ENCODE data around the gene FAM8A1. TPM values are rescaled to one million over a fixed set of nuclear protein-coding genes. Genes with fewer than 3 reads are reported as not detected.
A peak's percentile ranks its signal among the peaks of the same experiment; 100 is the strongest.

Gene FAM8A1
- total and polyA plus RNA-seq, 2 donors (not counting 3 experiments of a cell fraction or from before 2014, with no cell fraction given), result 4.8 to 11.3 TPM

DNA sequence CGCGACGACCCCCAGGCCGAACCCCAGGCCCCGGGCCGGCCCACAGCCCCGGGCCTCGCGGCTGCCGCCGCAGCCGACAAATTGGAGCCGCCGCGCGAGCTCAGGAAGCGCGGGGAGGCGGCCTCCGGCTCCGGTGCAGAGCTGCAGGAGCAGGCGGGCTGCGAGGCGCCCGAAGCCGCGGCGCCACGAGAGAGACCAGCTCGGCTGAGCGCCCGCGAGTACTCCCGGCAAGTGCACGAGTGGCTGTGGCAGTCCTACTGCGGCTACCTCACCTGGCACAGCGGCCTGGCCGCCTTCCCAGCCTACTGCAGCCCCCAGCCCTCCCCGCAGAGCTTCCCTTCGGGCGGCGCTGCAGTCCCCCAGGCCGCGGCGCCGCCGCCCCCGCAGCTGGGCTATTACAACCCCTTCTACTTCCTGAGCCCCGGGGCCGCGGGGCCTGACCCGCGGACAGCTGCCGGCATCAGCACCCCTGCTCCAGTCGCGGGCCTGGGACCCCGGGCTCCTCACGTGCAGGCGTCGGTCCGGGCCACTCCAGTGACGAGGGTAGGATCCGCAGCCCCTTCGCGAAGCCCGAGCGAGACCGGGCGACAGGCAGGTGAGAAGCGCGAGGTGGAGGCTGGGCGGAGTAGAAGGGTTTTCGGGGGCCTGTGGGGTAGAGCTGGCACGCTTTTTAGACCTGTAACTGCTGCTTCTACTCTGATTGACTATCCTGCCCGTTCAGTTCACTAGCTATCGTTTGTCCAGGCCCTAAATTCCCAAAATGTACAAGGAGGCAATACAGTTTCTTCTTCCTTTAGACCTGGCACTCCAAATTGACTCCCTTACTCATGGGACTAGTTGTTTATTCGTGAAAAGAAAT is 654 bp downstream of the FAM8A1 start:
- H3K4me2 ChIP-seq (ENCODE audit: insufficient read depth, low read length), result peak overlapping the region; percentile 66
- no peaks in the 10 kb centered on the region for H3K79me2 ChIP-seq (ENCODE audit: control insufficient read depth, insufficient read depth, low read length)
- H3K9ac ChIP-seq (replicated peaks; ENCODE audit: extremely low read depth, insufficient read depth, low read length), result peak overlapping the region; percentile 83
- H3K4me3 ChIP-seq (replicated peaks in 1 of 3; ENCODE audit: insufficient read depth in 1 of 3, low read depth in 1 of 3, low read length in 3 of 3), result peak overlapping the region; percentile 42 to 94 (median 91)
- no TSS peak for BruUV-seq (replicated peaks)
- dilution Hi-C loops (cut with MboI; ENCODE audit: extremely low pct_ligation_motif_present, low sequenced_read_pairs) (no loop called here), intact Hi-C loops (cut with micrococcal nuclease) (loop anchor here (1.0 to 5.0 kb wide), 2 partner anchors 106 to 202 kb away; partner anchors contain the start of gene NUP153)
- H3K27ac ChIP-seq (ENCODE audit: insufficient read depth, low read depth, low read length), result peak overlapping the region; percentile 84
- no peaks in the 10 kb centered on the region for H3K27me3 ChIP-seq (ENCODE audit: control insufficient read depth in 2 of 2, insufficient read depth in 2 of 2, low read length in 2 of 2)
- FAIRE-seq (no peak), DNase-seq (ENCODE audit: low read depth, low spot score) (peak; percentile 44)
- CTCF ChIA-PET, result interaction anchor here (0.6 to 1.9 kb wide), 7 partner anchors 11 to 396 kb away, joined by 3 to 17 read pairs (median 4); no protein-coding TSS in a partner anchor
- H3K4me1 ChIP-seq (ENCODE audit: control insufficient read depth, extremely low read depth, insufficient read depth, low read length), result peaks cover 5% of the 10 kb centered on the region
- no peaks in the 10 kb centered on the region for H3K9me3 ChIP-seq (replicated peaks; ENCODE audit: control insufficient read depth, insufficient read depth, low read length)
- no peaks in the 10 kb centered on the region for H3K9me1 ChIP-seq (replicated peaks; ENCODE audit: control insufficient read depth, extremely low read depth, insufficient read depth, low read length)
- TF ChIP-seq MYC (IDR thresholded peaks at IDR 0.05; ENCODE audit: low read depth, low read length) (no peak), JUN (IDR thresholded peaks at IDR 0.05; ENCODE audit: borderline replicate concordance, insufficient read depth, insufficient read length, low read depth) (no peak), POLR2AphosphoS5 (IDR thresholded peaks at IDR 0.05; ENCODE audit: insufficient read depth, low read depth, low read length) (no peak), GATA2 (IDR thresholded peaks at IDR 0.05; ENCODE audit: insufficient read depth, insufficient read length, low read depth, low read length) (no peak), POLR2A (IDR thresholded peaks at IDR 0.05; ENCODE audit: low read depth, low read length) (no peak), EZH2 (IDR thresholded peaks at IDR 0.05; ENCODE audit: borderline replicate concordance, low read depth, low read length, severe bottlenecking) (no peak), FOS (IDR thresholded peaks at IDR 0.05; ENCODE audit: borderline replicate concordance, insufficient read depth, low read length) (no peak)
- TF ChIP-seq, protein P1, sequence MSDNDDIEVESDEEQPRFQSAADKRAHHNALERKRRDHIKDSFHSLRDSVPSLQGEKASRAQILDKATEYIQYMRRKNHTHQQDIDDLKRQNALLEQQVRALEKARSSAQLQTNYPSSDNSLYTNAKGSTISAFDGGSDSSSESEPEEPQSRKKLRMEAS (IDR thresholded peaks at IDR 0.05; ENCODE audit: insufficient read depth, insufficient read length), result no peak
- TF ChIP-seq, protein P2, sequence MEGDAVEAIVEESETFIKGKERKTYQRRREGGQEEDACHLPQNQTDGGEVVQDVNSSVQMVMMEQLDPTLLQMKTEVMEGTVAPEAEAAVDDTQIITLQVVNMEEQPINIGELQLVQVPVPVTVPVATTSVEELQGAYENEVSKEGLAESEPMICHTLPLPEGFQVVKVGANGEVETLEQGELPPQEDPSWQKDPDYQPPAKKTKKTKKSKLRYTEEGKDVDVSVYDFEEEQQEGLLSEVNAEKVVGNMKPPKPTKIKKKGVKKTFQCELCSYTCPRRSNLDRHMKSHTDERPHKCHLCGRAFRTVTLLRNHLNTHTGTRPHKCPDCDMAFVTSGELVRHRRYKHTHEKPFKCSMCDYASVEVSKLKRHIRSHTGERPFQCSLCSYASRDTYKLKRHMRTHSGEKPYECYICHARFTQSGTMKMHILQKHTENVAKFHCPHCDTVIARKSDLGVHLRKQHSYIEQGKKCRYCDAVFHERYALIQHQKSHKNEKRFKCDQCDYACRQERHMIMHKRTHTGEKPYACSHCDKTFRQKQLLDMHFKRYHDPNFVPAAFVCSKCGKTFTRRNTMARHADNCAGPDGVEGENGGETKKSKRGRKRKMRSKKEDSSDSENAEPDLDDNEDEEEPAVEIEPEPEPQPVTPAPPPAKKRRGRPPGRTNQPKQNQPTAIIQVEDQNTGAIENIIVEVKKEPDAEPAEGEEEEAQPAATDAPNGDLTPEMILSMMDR (IDR thresholded peaks at IDR 0.05; ENCODE audit: extremely low read depth in 1 of 2, insufficient read depth in 1 of 2, low read depth in 1 of 2, low read length in 2 of 2), result no peak
- no peaks in the 10 kb centered on the region for H4K20me1 ChIP-seq (replicated peaks; ENCODE audit: control insufficient read depth, extremely low read depth, insufficient read depth, low read length)
- POLR2A ChIA-PET, result interaction anchor here (0.6 to 1.3 kb wide), 4 partner anchors 101 to 554 kb away, joined by 3 to 6 read pairs (median 4); partner anchors contain the start of genes NUP153 and TPMT
- peak overlapping the region; percentile 99 for H2AFZ ChIP-seq (ENCODE audit: low read depth, low read length)
- no peaks in the 10 kb centered on the region for H3K36me3 ChIP-seq (ENCODE audit: control insufficient read depth in 2 of 2, extremely low read depth in 1 of 2, insufficient read depth in 2 of 2, low read length in 2 of 2)
